GM23338 (cell line): ENCODE results near the gene ACAP1. TPM values are rescaled to one million over a fixed set of nuclear protein-coding genes. Genes with fewer than 3 reads are reported as not detected.

ENCODE experiments used
- ATAC-seq: fragments of 200-7000 bp; cut with Tn5 transposase; 3 replicates; pipeline ENCODE4 v1.9.1; 2020
- DNase-seq: peaks from one replicate; pipeline ENCODE4 v3.0.0-alpha.2; 2015; ENCODE audit warnings: low spot score
- H2AFZ ChIP-seq: fragments of 200-600 bp; sonication (generic); 2 replicates; pipeline ENCODE4 v1.8.0; 2016; ENCODE audit warnings: antibody characterized with exemption, mild to moderate bottlenecking, moderate library complexity
- H3F3A ChIP-seq: fragments of 200-600 bp; sonication (generic); replicated peaks from 2 replicates; pipeline ENCODE4 v1.8.0; 2017; ENCODE audit warnings: antibody characterized with exemption, mixed run types, low read depth
- H3K27ac ChIP-seq: fragments of 200-600 bp; sonication (generic); 2 replicates; pipeline ENCODE4 v1.6.1; 2016; ENCODE audit warnings: low read depth
- H3K27me3 ChIP-seq: fragments of 200-600 bp; sonication (generic); 2 replicates; pipeline ENCODE4 v1.8.0; 2016; ENCODE audit warnings: mild to moderate bottlenecking, mixed run types, moderate library complexity; ENCODE audit not compliant: insufficient read depth
- H3K36me3 ChIP-seq: fragments of 200-600 bp; sonication (generic); 2 replicates; pipeline ENCODE4 v1.8.0; 2016; ENCODE audit warnings: mild to moderate bottlenecking; ENCODE audit not compliant: insufficient read depth
- H3K4me1 ChIP-seq: fragments of 200-600 bp; sonication (generic); 2 replicates; pipeline ENCODE4 v1.8.0; 2016; ENCODE audit warnings: mild to moderate bottlenecking, moderate library complexity; ENCODE audit not compliant: insufficient read depth
- H3K4me2 ChIP-seq: fragments of 200-600 bp; sonication (generic); 2 replicates; pipeline ENCODE4 v1.7.1; 2017; ENCODE audit warnings: mixed run types
- H3K4me3 ChIP-seq: fragments of 200-600 bp; sonication (generic); 2 replicates; pipeline ENCODE4 v1.6.1; 2016; ENCODE audit warnings: mixed run types
- H3K79me2 ChIP-seq: fragments of 200-600 bp; sonication (generic); replicated peaks from 2 replicates; pipeline ENCODE4 v1.8.0; 2017; ENCODE audit warnings: mild to moderate bottlenecking; ENCODE audit not compliant: insufficient read depth
- H3K9me2 ChIP-seq: fragments of 200-600 bp; sonication (generic); 2 replicates; pipeline ENCODE4 v1.8.0; 2017; ENCODE audit not compliant: insufficient read depth
- H4K20me1 ChIP-seq: fragments of 200-600 bp; sonication (generic); replicated peaks from 2 replicates; pipeline ENCODE4 v1.8.0; 2017; ENCODE audit warnings: mild to moderate bottlenecking; ENCODE audit not compliant: insufficient read depth
- H3K27ac Mint-ChIP-seq: 2 replicates; pipeline ENCODE4 v1.8.0; 2020; ENCODE audit warnings: inconsistent platforms, mild to moderate bottlenecking, moderate library complexity, mixed read lengths
- H3K27me3 Mint-ChIP-seq: 3 replicates; pipeline ENCODE4 v1.8.0; 2022; ENCODE audit warnings: low read depth, mild to moderate bottlenecking, moderate library complexity, mixed read lengths, inconsistent platforms; ENCODE audit not compliant: insufficient read depth, poor library complexity
- H3K36me3 Mint-ChIP-seq: 3 replicates; pipeline ENCODE4 v1.8.0; 2021; ENCODE audit warnings: low read depth, mild to moderate bottlenecking, inconsistent platforms, moderate library complexity, mixed read lengths
- H3K4me1 Mint-ChIP-seq: 3 replicates; pipeline ENCODE4 v1.8.0; 2020; ENCODE audit warnings: mild to moderate bottlenecking, inconsistent platforms, mixed read lengths
- H3K4me3 Mint-ChIP-seq: 3 replicates; pipeline ENCODE4 v1.8.0; 2021; ENCODE audit warnings: moderate library complexity, mild to moderate bottlenecking, inconsistent platforms, mixed read lengths
- H3K9me3 Mint-ChIP-seq: 3 replicates; pipeline ENCODE4 v1.8.0; 2020; ENCODE audit warnings: moderate library complexity, mild to moderate bottlenecking, inconsistent platforms, mixed read lengths
- CREB1 ChIP-seq: fragments of 250-450 bp; sonication (Bioruptor Pico); IDR thresholded peaks from 2 replicates; pipeline ENCODE4 v1.5.0; 2020; ENCODE audit warnings: low read depth, mild to moderate bottlenecking, moderate library complexity
- CTCF ChIP-seq, 2 experiments: fragments of 200-600 bp in 1 of 2; sonication (generic) in 1 of 2; conservative IDR thresholded peaks; 2 replicates each; pipeline versions ENCODE4 v1.5.1 to v1.6.1; 2016 to 2017; ENCODE audit warnings: antibody characterized with exemption in 2 of 2, low read depth in 2 of 2, mild to moderate bottlenecking in 2 of 2, moderate library complexity in 1 of 2
- ETS1 ChIP-seq: IDR thresholded peaks from 2 replicates; pipeline ENCODE4 v1.6.1; 2016; ENCODE audit warnings: antibody characterized with exemption
- EZH2 ChIP-seq: fragments of 200-600 bp; sonication (generic); IDR thresholded peaks from one replicate; pipeline ENCODE4 v1.8.0; 2017; ENCODE audit warnings: antibody characterized with exemption, mild to moderate bottlenecking, low read depth; ENCODE audit not compliant: unreplicated experiment
- POLR2AphosphoS5 ChIP-seq: IDR thresholded peaks from 2 replicates; pipeline ENCODE4 v1.6.1; 2016; ENCODE audit warnings: antibody characterized with exemption, low read depth
- ZNF114 ChIP-seq: fragments of 250-450 bp; sonication (Bioruptor Pico); IDR thresholded peaks from 2 replicates; pipeline ENCODE4 v1.5.0; 2020; ENCODE audit warnings: mild to moderate bottlenecking, moderate library complexity
- ZNF331 ChIP-seq: fragments of 250-450 bp; sonication (Bioruptor Pico); IDR thresholded peaks from 2 replicates; pipeline ENCODE4 v1.5.0; 2020; ENCODE audit warnings: low read depth, mild to moderate bottlenecking, moderate library complexity
- ZNF462 ChIP-seq: fragments of 250-450 bp; sonication (Bioruptor Pico); IDR thresholded peaks from 2 replicates; pipeline ENCODE4 v1.5.0; 2020; ENCODE audit warnings: mild to moderate bottlenecking, moderate library complexity
- polyA plus RNA-seq: library from polyadenylated mRNA; unstranded; fragments of >200 nt; fragmentation: Nextera tagmentation; extraction: Ambion mirVana; gene quantifications from 2 replicates; pipeline ENCODE4 v1.2.1, GENCODE V29; 2016
- total RNA-seq: library from RNA; depleted of rRNA; stranded (reverse); fragments of >200 nt; shearing (Covaris generic); gene quantifications from 2 replicates; pipeline ENCODE4 v1.2.3, GENCODE V29; 2014

ACAP1 gene
- total and polyA plus RNA-seq, 2 experiments from 2014 or later: 30.7 to 40.1 TPM

- TF ChIP-seq ZNF462 (CRISPR knock-in tag): no peak
- TF ChIP-seq POLR2AphosphoS5: peak; percentile 65
- no peak for TF ChIP-seq ETS1
These were observed 58.3 kb downstream of the ACAP1 start, which contains the start of gene PLSCR3 (continued) for GRCh38 chr17:7394452-7395191.

- Mint-ChIP-seq H3K36me3 (peaks cover 15% of the 10 kb centered on the region; the same call in 2 of the 3 replicates), H3K27me3 (peaks cover 16% of the 10 kb centered on the region), H3K4me3 (no peak overlapping the region; the same call in 2 of the 3 replicates), H3K4me1 (peaks cover 12% of the 10 kb centered on the region), H3K9me3 (no peaks in the 10 kb centered on the region), H3K27ac (no peak overlapping the region)
- ATAC-seq: no peak
- H3K27ac ChIP-seq: no peak overlapping the region
- H3K4me3 ChIP-seq: no peak overlapping the region
- H3K36me3 ChIP-seq: peaks cover under 1% of the 10 kb centered on the region; the same call in 1 of the 2 replicates
- H3K9me2 ChIP-seq: no peaks in the 10 kb centered on the region
- peaks cover 10% of the 10 kb centered on the region for H4K20me1 ChIP-seq
- DNase-seq: no peak
- no peak overlapping the region for H3K4me2 ChIP-seq
- H3F3A ChIP-seq: peaks cover 24% of the 10 kb centered on the region; the same call in 1 of the 2 replicates
- no peaks in the 10 kb centered on the region; the same call in 1 of the 2 replicates for H3K4me1 ChIP-seq
- H3K27me3 ChIP-seq: no peaks in the 10 kb centered on the region
- H3K79me2 ChIP-seq: no peaks in the 10 kb centered on the region
- H2AFZ ChIP-seq: no peak overlapping the region
- TF ChIP-seq ZNF331 (CRISPR knock-in tag): no peak
- TF ChIP-seq CREB1: no peak
- no peak for TF ChIP-seq CTCF (conservative IDR thresholded peaks at IDR 0.05; ENCODE audit: low read depth in 2 of 2)
- TF ChIP-seq ZNF114: no peak
- TF ChIP-seq EZH2: no peak
These were observed 59.8 kb downstream of the ACAP1 start for GRCh38 chr17:7396147-7396546.
